A549 (cell line): ENCODE results near the gene GTF3C1. TPM values are rescaled to one million over a fixed set of nuclear protein-coding genes. Genes with fewer than 3 reads are reported as not detected.

Source experiments
- ATAC-seq, 2 experiments: fragments of 200-7000 bp in 1 of 2; fragments of >200 bp in 1 of 2; cut with Nextera tagmentation in 1 of 2; cut with Tn5 transposase in 1 of 2; 3 replicates each; pipeline versions ENCODE4 v1.8.0 to v1.9.1; 2018 to 2020; ENCODE audit warnings: mild to moderate bottlenecking in 1 of 2, moderate library complexity in 1 of 2
- CTCF ChIA-PET: fragments of 300-600 bp; sonication (Branson Sonifier 250); formaldehyde crosslinking; extraction: SDS; loops from one replicate; lab custom pipeline; 2021; ENCODE audit warnings: antibody characterized with exemption, inconsistent platforms; lab: Yijun Ruan, JAX
- POLR2A ChIA-PET: fragments of 350-600 bp; formaldehyde crosslinking; extraction: SDS; loops from one replicate; lab custom pipeline; 2021; ENCODE audit warnings: antibody characterized with exemption, inconsistent platforms; lab: Yijun Ruan, JAX
- DNase-seq, 2 experiments: peaks; one replicate each; pipeline versions ENCODE4 v3.0.0 to v3.0.0-alpha.2; 2011 to 2016; ENCODE audit warnings: low read depth in 1 of 2, low spot score in 1 of 2
- FAIRE-seq: peaks from 2 replicates; lab custom pipeline; 2011; peaks lifted over from hg19 to GRCh38; lab: Jason Lieb, UNC
- H3K27ac ChIP-seq, 2 experiments: fragments of >200 bp; sonication (Bioruptor Twin); formaldehyde crosslinking; 3 replicates each; pipeline ENCODE4 v1.5.1; 2016 to 2017
- H3K4me1 ChIP-seq: fragments of >200 bp; sonication (Bioruptor Twin); formaldehyde crosslinking; 3 replicates; pipeline ENCODE4 v1.6.1; 2016
- H3K4me2 ChIP-seq: fragments of >200 bp; sonication (Bioruptor Twin); formaldehyde crosslinking; 3 replicates; pipeline ENCODE4 v1.6.1; 2016
- H3K4me3 ChIP-seq: fragments of >200 bp; sonication (Bioruptor Twin); formaldehyde crosslinking; 3 replicates; pipeline ENCODE4 v1.5.1; 2016
- H3K9me3 ChIP-seq: fragments of >200 bp; sonication (Bioruptor Twin); formaldehyde crosslinking; 3 replicates; pipeline ENCODE4 v1.6.1; 2016
- CBX2 ChIP-seq: fragments of 200-600 bp; sonication (generic); IDR thresholded peaks from 2 replicates; pipeline ENCODE4 v1.6.1; 2016; ENCODE audit warnings: low read depth, mild to moderate bottlenecking, borderline replicate concordance
- CBX8 ChIP-seq: fragments of 200-600 bp; sonication (generic); IDR thresholded peaks from 2 replicates; pipeline ENCODE4 v1.6.1; 2016
- CEBPB ChIP-seq, 2 experiments: fragments of >200 bp in 1 of 2; sonication (Bioruptor Twin) in 1 of 2; formaldehyde crosslinking in 1 of 2; IDR thresholded peaks; 2 replicates each; pipeline ENCODE4 v1.6.1; 2012 to 2016
- EP300 ChIP-seq, 2 experiments: fragments of >200 bp; sonication (Bioruptor Twin); formaldehyde crosslinking; IDR thresholded peaks; 2 replicates in 1 of 2; 3 replicates in 1 of 2; pipeline ENCODE4 v1.6.1; 2016 to 2017
- ESRRA ChIP-seq: fragments of 150-350 bp; IDR thresholded peaks from 2 replicates; pipeline ENCODE4 v1.6.1; 2014; ENCODE audit warnings: mild to moderate bottlenecking, low read length, borderline replicate concordance
- FOSL2 ChIP-seq, 2 experiments: fragments of 450-650 bp in 1 of 2; fragments of >200 bp in 1 of 2; sonication (Bioruptor Twin) in 1 of 2; formaldehyde crosslinking; IDR thresholded peaks; 2 replicates each; pipeline versions ENCODE4 v1.5.0 to v1.6.1; 2016 to 2020; ENCODE audit warnings: mild to moderate bottlenecking in 1 of 2, moderate library complexity in 1 of 2
- HEYL ChIP-seq: fragments of 250-450 bp; sonication (Bioruptor Pico); IDR thresholded peaks from 2 replicates; pipeline ENCODE4 v1.8.0; 2021; ENCODE audit warnings: mild to moderate bottlenecking, moderate library complexity
- JUNB ChIP-seq: fragments of >200 bp; sonication (Bioruptor Twin); formaldehyde crosslinking; IDR thresholded peaks from 2 replicates; pipeline ENCODE4 v1.6.1; 2016
- NR3C1 ChIP-seq: fragments of >200 bp; sonication (Bioruptor Twin); formaldehyde crosslinking; IDR thresholded peaks from 3 replicates; pipeline ENCODE4 v1.6.1; 2017
- RARB ChIP-seq: fragments of 250-450 bp; sonication (Bioruptor Pico); IDR thresholded peaks from 2 replicates; pipeline ENCODE4 v1.8.0; 2021; ENCODE audit warnings: mild to moderate bottlenecking, moderate library complexity
- RCOR1 ChIP-seq: fragments of 150-350 bp; IDR thresholded peaks from 2 replicates; pipeline ENCODE4 v1.6.1; 2014; ENCODE audit warnings: antibody characterized with exemption, low read length, low read depth
- REST ChIP-seq: fragments of 200-600 bp; sonication (generic); IDR thresholded peaks from 2 replicates; pipeline ENCODE4 v1.6.1; 2016; ENCODE audit warnings: antibody characterized with exemption, mild to moderate bottlenecking, moderate library complexity
- TFCP2L1 ChIP-seq: fragments of 250-450 bp; sonication (Bioruptor Pico); IDR thresholded peaks from 2 replicates; pipeline ENCODE4 v1.5.0; 2021; ENCODE audit warnings: mild to moderate bottlenecking
- ZC3H11A ChIP-seq: fragments of 450-650 bp; IDR thresholded peaks from 2 replicates; pipeline ENCODE4 v1.6.1; 2014; ENCODE audit warnings: antibody characterized with exemption, mild to moderate bottlenecking
- ZFP36 ChIP-seq: fragments of 450-650 bp; IDR thresholded peaks from 2 replicates; pipeline ENCODE4 v1.6.1; 2014; ENCODE audit warnings: borderline replicate concordance; ENCODE audit not compliant: partially characterized antibody
- ZNF302 ChIP-seq: fragments of 250-450 bp; sonication (Bioruptor Pico); IDR thresholded peaks from 2 replicates; pipeline ENCODE4 v1.9.0; 2021; ENCODE audit warnings: inconsistent platforms, mild to moderate bottlenecking, moderate library complexity
- ZSCAN20 ChIP-seq: fragments of 250-450 bp; sonication (Bioruptor Pico); IDR thresholded peaks from 2 replicates; pipeline ENCODE4 v1.8.0; 2022; ENCODE audit warnings: mild to moderate bottlenecking, moderate library complexity
- WGBS: methylation state at CpG from one replicate; pipeline ENCODE4 v1.1.6; 2017; ENCODE audit errors: missing lambda C conversion rate; 5-methylcytosine and 5-hydroxymethylcytosine counted together
- polyA plus RNA-seq, 4 experiments: library from polyadenylated mRNA; depleted of rRNA in 3 of 4; stranded (reverse); fragments of >200 nt; fragmentation: RNase III in 1 of 4; extraction: RNeasy Plus Mini Kit Qiagen cat#74134 plus additional on column Dnase treatment in 1 of 4; gene quantifications; 2 replicates in 3 of 4; 3 replicates in 1 of 4; pipeline ENCODE4 v1.2.3, GENCODE V29; 2011 to 2017
- TF ChIP-seq, protein P1 (sequence below): fragments of >200 bp; sonication (Bioruptor Twin); formaldehyde crosslinking; IDR thresholded peaks from 3 replicates; pipeline ENCODE4 v1.5.1; 2016
- TF ChIP-seq, protein P2 (sequence below): fragments of 250-450 bp; sonication (Bioruptor Pico); IDR thresholded peaks from 2 replicates; pipeline ENCODE4 v1.5.0; 2020; ENCODE audit warnings: low read depth, mild to moderate bottlenecking, moderate library complexity
- TF ChIP-seq, protein P3 (sequence below): fragments of 450-650 bp; IDR thresholded peaks from 2 replicates; pipeline ENCODE4 v1.6.1; 2014; ENCODE audit warnings: antibody characterized with exemption

GTF3C1 gene
- polyA plus RNA-seq, 2 of the 4 experiments (the other 2 are of a cell fraction) = 41.6 to 54.2 TPM

DNA sequence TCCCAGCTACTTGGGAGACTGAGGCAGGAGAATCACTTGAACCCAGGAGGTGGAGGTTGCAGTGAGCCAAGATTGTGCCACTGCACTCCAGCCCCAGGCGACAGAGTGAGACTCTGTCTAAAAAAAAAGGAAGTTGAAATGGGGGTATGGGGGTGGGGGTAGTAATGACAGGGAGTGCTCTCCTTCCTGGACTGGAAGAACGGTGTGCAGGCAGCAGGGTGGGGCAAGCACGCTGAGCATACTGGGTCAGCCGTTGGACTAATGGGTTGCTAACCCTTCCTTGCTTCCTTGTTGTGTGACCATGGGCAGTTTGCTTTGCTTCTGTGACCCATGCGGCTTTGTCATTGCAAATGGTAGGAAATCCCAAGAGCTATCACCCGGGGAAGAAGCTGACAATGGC, 16.7 kb upstream of the GTF3C1 start:
- Histone ChIP-seq H3K27ac (peak overlapping the region in 1 of 2 experiments; percentile 52; a peak in 2 of 6 replicates), H3K4me1 (peaks cover 20% of the 10 kb centered on the region), H3K9me3 (no peaks in the 10 kb centered on the region), H3K4me2 (no peak overlapping the region), H3K4me3 (no peak overlapping the region)
- CTCF ChIA-PET = interaction anchor here (0.6 to 1.2 kb wide), 2 partner anchors 23 to 73 kb away, joined by 3 read pairs; no protein-coding TSS in a partner anchor
- DNase-seq (no peak), ATAC-seq (no peak), FAIRE-seq (no peak)
- WGBS = 82% methylated on average over 6 of the region's 6 CpGs
- TF ChIP-seq ESRRA (no peak), EP300 (IDR thresholded peaks at IDR 0.05) (no peak), CBX2 (no peak), ZC3H11A (no peak), ZFP36 (no peak), CBX8 (no peak), ZNF302 (CRISPR knock-in tag) (no peak), RCOR1 (no peak), RARB (no peak), TFCP2L1 (CRISPR knock-in tag) (no peak)
- TF ChIP-seq, protein P1, sequence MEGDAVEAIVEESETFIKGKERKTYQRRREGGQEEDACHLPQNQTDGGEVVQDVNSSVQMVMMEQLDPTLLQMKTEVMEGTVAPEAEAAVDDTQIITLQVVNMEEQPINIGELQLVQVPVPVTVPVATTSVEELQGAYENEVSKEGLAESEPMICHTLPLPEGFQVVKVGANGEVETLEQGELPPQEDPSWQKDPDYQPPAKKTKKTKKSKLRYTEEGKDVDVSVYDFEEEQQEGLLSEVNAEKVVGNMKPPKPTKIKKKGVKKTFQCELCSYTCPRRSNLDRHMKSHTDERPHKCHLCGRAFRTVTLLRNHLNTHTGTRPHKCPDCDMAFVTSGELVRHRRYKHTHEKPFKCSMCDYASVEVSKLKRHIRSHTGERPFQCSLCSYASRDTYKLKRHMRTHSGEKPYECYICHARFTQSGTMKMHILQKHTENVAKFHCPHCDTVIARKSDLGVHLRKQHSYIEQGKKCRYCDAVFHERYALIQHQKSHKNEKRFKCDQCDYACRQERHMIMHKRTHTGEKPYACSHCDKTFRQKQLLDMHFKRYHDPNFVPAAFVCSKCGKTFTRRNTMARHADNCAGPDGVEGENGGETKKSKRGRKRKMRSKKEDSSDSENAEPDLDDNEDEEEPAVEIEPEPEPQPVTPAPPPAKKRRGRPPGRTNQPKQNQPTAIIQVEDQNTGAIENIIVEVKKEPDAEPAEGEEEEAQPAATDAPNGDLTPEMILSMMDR = no peak
- TF ChIP-seq, protein P2, sequence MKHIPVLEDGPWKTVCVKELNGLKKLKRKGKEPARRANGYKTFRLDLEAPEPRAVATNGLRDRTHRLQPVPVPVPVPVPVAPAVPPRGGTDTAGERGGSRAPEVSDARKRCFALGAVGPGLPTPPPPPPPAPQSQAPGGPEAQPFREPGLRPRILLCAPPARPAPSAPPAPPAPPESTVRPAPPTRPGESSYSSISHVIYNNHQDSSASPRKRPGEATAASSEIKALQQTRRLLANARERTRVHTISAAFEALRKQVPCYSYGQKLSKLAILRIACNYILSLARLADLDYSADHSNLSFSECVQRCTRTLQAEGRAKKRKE (CRISPR knock-in tag) = no peak
- POLR2A ChIA-PET = no interaction called here

DNA sequence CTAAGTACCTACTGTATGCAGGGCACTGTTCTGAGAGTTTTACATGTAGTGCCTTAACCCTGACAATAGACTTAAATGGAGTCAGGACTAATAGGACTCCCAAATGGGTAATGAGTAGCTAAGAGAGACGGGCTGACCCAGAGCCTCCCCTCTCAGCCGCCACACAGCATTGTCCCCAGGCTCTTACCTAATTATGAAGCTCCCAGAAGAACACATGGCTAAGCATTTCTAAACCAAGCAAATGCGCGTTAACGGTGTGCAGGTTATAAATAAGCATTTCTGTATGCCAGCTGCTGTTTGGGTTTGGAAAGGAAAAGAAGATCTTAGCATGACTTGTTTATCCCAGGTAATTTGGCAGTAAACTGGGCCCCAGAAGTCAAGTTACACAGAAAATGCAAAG, 14.5 kb upstream of the GTF3C1 start:
- ChIA-PET CTCF (interaction anchor here (0.9 to 1.0 kb wide), 2 partner anchors 10 to 19 kb away, joined by 3 read pairs; no protein-coding TSS in a partner anchor), POLR2A (no interaction called here)
- no peak overlapping the region for H3K4me2 ChIP-seq
- ATAC-seq (no peak), DNase-seq (no peak), FAIRE-seq (no peak)
- TF ChIP-seq HEYL (no peak), ZSCAN20 (CRISPR knock-in tag) (no peak), JUNB (no peak), CBX8 (no peak), ZC3H11A (no peak), ESRRA (no peak), FOSL2 (IDR thresholded peaks at IDR 0.05) (no peak), FOSL2 (CRISPR knock-in tag; IDR thresholded peaks at IDR 0.05) (no peak), CBX2 (no peak), CEBPB (IDR thresholded peaks at IDR 0.05) (no peak), NR3C1 (no peak), REST (no peak)
- TF ChIP-seq, protein P3, sequence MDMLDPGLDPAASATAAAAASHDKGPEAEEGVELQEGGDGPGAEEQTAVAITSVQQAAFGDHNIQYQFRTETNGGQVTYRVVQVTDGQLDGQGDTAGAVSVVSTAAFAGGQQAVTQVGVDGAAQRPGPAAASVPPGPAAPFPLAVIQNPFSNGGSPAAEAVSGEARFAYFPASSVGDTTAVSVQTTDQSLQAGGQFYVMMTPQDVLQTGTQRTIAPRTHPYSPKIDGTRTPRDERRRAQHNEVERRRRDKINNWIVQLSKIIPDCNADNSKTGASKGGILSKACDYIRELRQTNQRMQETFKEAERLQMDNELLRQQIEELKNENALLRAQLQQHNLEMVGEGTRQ = no peak
- H3K27ac ChIP-seq = no peak overlapping the region
- no peak overlapping the region for H3K4me3 ChIP-seq
- WGBS = 99% methylated on average over 5 of the region's 5 CpGs
- H3K4me1 ChIP-seq = peaks cover 19% of the 10 kb centered on the region
- H3K9me3 ChIP-seq = no peaks in the 10 kb centered on the region
